OCI-LY1 (cell line): ENCODE results near the gene DCHS1.
"Not testable (repeated sequence)": the region's sequence is repeated elsewhere in the genome, so short reads cannot be mapped to it uniquely, and the experiment has no call there.

Source experiments
- H2AFZ ChIP-seq: fragments of 200-600 bp; sonication (generic), shearing (Covaris generic); 2 replicates; pipeline ENCODE4 v1.6.0; 2014; ENCODE audit warnings: antibody characterized with exemption, mild to moderate bottlenecking, low read length
- H3F3A ChIP-seq: fragments of 200-600 bp; sonication (generic), shearing (Covaris generic); 2 replicates; pipeline ENCODE4 v1.6.0; 2014; ENCODE audit warnings: mild to moderate bottlenecking, antibody characterized with exemption, low read length, moderate library complexity; ENCODE audit not compliant: insufficient read depth
- H3K27ac ChIP-seq: fragments of 200-600 bp; sonication (generic); 2 replicates; pipeline ENCODE4 v1.5.1; 2014; ENCODE audit warnings: low read length, mixed run types, mild to moderate bottlenecking, low read depth; ENCODE audit not compliant: poor library complexity, severe bottlenecking
- H3K27me3 ChIP-seq: fragments of 200-600 bp; sonication (generic); 2 replicates; pipeline ENCODE4 v1.6.0; 2014; ENCODE audit warnings: antibody characterized with exemption, mild to moderate bottlenecking, low read length, moderate library complexity; ENCODE audit not compliant: insufficient read depth
- H3K36me3 ChIP-seq: fragments of 200-600 bp; sonication (generic); 2 replicates; pipeline ENCODE4 v1.6.1; 2014; ENCODE audit warnings: mild to moderate bottlenecking, antibody characterized with exemption, low read length, moderate library complexity, mixed read lengths; ENCODE audit not compliant: insufficient read depth
- H3K4me1 ChIP-seq: fragments of 200-600 bp; sonication (generic); 2 replicates; pipeline ENCODE4 v1.5.1; 2014; ENCODE audit warnings: mild to moderate bottlenecking, low read length, moderate library complexity; ENCODE audit not compliant: insufficient read depth, severe bottlenecking
- H3K4me2 ChIP-seq: fragments of 200-600 bp; sonication (generic), shearing (Covaris generic); 2 replicates; pipeline ENCODE4 v1.6.1; 2014; ENCODE audit warnings: low read length
- H3K4me3 ChIP-seq: fragments of 200-600 bp; sonication (generic); 2 replicates; pipeline ENCODE4 v1.5.1; 2014; ENCODE audit warnings: low read length, low read depth, mild to moderate bottlenecking, mixed read lengths; ENCODE audit not compliant: poor library complexity, severe bottlenecking
- H3K79me2 ChIP-seq: fragments of 200-600 bp; shearing (Covaris generic); 2 replicates; pipeline ENCODE4 v1.6.1; 2016; ENCODE audit warnings: mixed run types, low read length, mixed read lengths; ENCODE audit not compliant: insufficient read depth
- H3K9ac ChIP-seq: fragments of 200-600 bp; sonication (generic), shearing (Covaris generic); 2 replicates; pipeline ENCODE4 v1.6.1; 2014; ENCODE audit warnings: mild to moderate bottlenecking, low read length, mixed read lengths
- H3K9me2 ChIP-seq: fragments of 200-600 bp; sonication (generic), shearing (Covaris generic); 2 replicates; pipeline ENCODE4 v1.6.1; 2014; ENCODE audit warnings: low read depth, mild to moderate bottlenecking, low read length, mixed read lengths
- H3K9me3 ChIP-seq: fragments of 200-600 bp; shearing (Covaris generic); 2 replicates; pipeline ENCODE4 v1.6.1; 2014; ENCODE audit warnings: low read length, mixed read lengths
- H4K20me1 ChIP-seq: fragments of 200-600 bp; sonication (generic), shearing (Covaris generic); 2 replicates; pipeline ENCODE4 v1.6.0; 2016; ENCODE audit warnings: mild to moderate bottlenecking, low read length; ENCODE audit not compliant: insufficient read depth
- CTCF ChIP-seq: fragments of 200-600 bp; sonication (generic), shearing (Covaris generic); IDR thresholded peaks from 2 replicates; pipeline ENCODE4 v1.5.1; 2017; ENCODE audit warnings: mild to moderate bottlenecking, antibody characterized with exemption, low read length, moderate library complexity, mixed read lengths
- EZH2 ChIP-seq: fragments of 200-600 bp; sonication (generic), shearing (Covaris generic); IDR thresholded peaks from 2 replicates; pipeline ENCODE4 v1.8.0; 2017; ENCODE audit warnings: borderline replicate concordance, mixed run types, mild to moderate bottlenecking, antibody characterized with exemption, low read length, moderate library complexity, mixed read lengths

Gene DCHS1

GRCh38 chr11:6692128-6692527, 36.5 kb upstream of the DCHS1 start:
- H3K79me2 ChIP-seq, result no peaks in the 10 kb centered on the region
- H3K27me3 ChIP-seq, result no peaks in the 10 kb centered on the region
- no peaks in the 10 kb centered on the region; the same call in 1 of the 2 replicates for H3K9me3 ChIP-seq
- no peak for TF ChIP-seq CTCF
- no peak for TF ChIP-seq EZH2
- no peak overlapping the region for H3K4me2 ChIP-seq
- H3K36me3 ChIP-seq, result no peaks in the 10 kb centered on the region
- H3K9me2 ChIP-seq, result no peaks in the 10 kb centered on the region
- H3F3A ChIP-seq, result no peaks in the 10 kb centered on the region
- no peaks in the 10 kb centered on the region for H4K20me1 ChIP-seq
- no peak overlapping the region for H3K9ac ChIP-seq
- H3K4me3 ChIP-seq, result no peak overlapping the region
- H2AFZ ChIP-seq, result no peak overlapping the region
- H3K27ac ChIP-seq, result no peak overlapping the region
- no peaks in the 10 kb centered on the region for H3K4me1 ChIP-seq

GRCh38 chr11:6690431-6691132, 35.0 kb upstream of the DCHS1 start:
- not testable (repeated sequence) for H2AFZ ChIP-seq, H3K9me2 ChIP-seq, H3K9ac ChIP-seq, H3F3A ChIP-seq, H3K4me1 ChIP-seq, H3K79me2 ChIP-seq, H3K4me3 ChIP-seq, H3K9me3 ChIP-seq, H3K4me2 ChIP-seq, H4K20me1 ChIP-seq, H3K27me3 ChIP-seq, H3K36me3 ChIP-seq, H3K27ac ChIP-seq

GRCh38 chr11:6687876-6688275, 32.3 kb upstream of the DCHS1 start:
- Histone ChIP-seq H4K20me1 (no peaks in the 10 kb centered on the region), H3K79me2 (peaks cover 2% of the 10 kb centered on the region), H3K9me3 (no peaks in the 10 kb centered on the region; the same call in 1 of the 2 replicates), H3K27ac (no peak overlapping the region), H3K27me3 (no peaks in the 10 kb centered on the region), H3K9ac (no peak overlapping the region), H3K9me2 (no peaks in the 10 kb centered on the region), H2AFZ (no peak overlapping the region), H3K4me1 (peaks cover 5% of the 10 kb centered on the region), H3K4me2 (no peak overlapping the region), H3K36me3 (no peaks in the 10 kb centered on the region), H3K4me3 (no peak overlapping the region), H3F3A (no peaks in the 10 kb centered on the region)
- TF ChIP-seq CTCF (no peak), EZH2 (no peak)

GRCh38 chr11:6686006-6686405, 30.4 kb upstream of the DCHS1 start:
- Histone ChIP-seq H3K4me2 (no peak overlapping the region), H3K79me2 (peaks cover 20% of the 10 kb centered on the region), H3K4me3 (no peak overlapping the region), H2AFZ (no peak overlapping the region), H3K27me3 (no peaks in the 10 kb centered on the region), H3K27ac (no peak overlapping the region), H3K4me1 (peaks cover 19% of the 10 kb centered on the region), H4K20me1 (no peaks in the 10 kb centered on the region), H3K9me2 (no peaks in the 10 kb centered on the region), H3K9ac (no peak overlapping the region), H3K36me3 (peaks cover 15% of the 10 kb centered on the region), H3K9me3 (no peaks in the 10 kb centered on the region; the same call in 1 of the 2 replicates), H3F3A (no peaks in the 10 kb centered on the region)
- TF ChIP-seq CTCF, result no peak
- TF ChIP-seq EZH2, result no peak

- Histone ChIP-seq H3K4me3 (peak overlapping the region; percentile 90), H3K36me3 (peaks cover 32% of the 10 kb centered on the region), H3K4me1 (peaks cover 21% of the 10 kb centered on the region), H3K4me2 (peak overlapping the region; percentile 86; the same call in 1 of the 2 replicates), H3K9ac (peak overlapping the region; percentile 94; the same call in 1 of the 2 replicates), H3K79me2 (peaks cover 20% of the 10 kb centered on the region), H2AFZ (peak overlapping the region; percentile 68; the same call in 1 of the 2 replicates)
- not testable (repeated sequence) for H3K9me2 ChIP-seq, H3F3A ChIP-seq, H3K9me3 ChIP-seq, H3K27me3 ChIP-seq, H4K20me1 ChIP-seq, H3K27ac ChIP-seq
Observed at GRCh38 chr11:6684068-6684467, 28.5 kb upstream of the DCHS1 start.
